Stimulated activated CD4-positive, alpha-beta T cell treated with anti-CD3 and anti-CD28 coated beads, TNF-alpha, amount 100 ng/mL, for 1 hour (primary cell): ENCODE results near the gene WNK4.

ENCODE experiments used
- DNase-seq, 3 donors: peaks; one replicate each; pipeline ENCODE4 v3.0.0-alpha.2; 2020; ENCODE audit warnings: low read depth in 3 of 3, low spot score in 1 of 3

Gene WNK4

GRCh38 chr17:42833767-42834422 lies 53.5 kb downstream of the WNK4 start:
- no peak for DNase-seq

- DNase-seq: no peak
These were observed 55.3 kb downstream of the WNK4 start for GRCh38 chr17:42835732-42836131.

DNA sequence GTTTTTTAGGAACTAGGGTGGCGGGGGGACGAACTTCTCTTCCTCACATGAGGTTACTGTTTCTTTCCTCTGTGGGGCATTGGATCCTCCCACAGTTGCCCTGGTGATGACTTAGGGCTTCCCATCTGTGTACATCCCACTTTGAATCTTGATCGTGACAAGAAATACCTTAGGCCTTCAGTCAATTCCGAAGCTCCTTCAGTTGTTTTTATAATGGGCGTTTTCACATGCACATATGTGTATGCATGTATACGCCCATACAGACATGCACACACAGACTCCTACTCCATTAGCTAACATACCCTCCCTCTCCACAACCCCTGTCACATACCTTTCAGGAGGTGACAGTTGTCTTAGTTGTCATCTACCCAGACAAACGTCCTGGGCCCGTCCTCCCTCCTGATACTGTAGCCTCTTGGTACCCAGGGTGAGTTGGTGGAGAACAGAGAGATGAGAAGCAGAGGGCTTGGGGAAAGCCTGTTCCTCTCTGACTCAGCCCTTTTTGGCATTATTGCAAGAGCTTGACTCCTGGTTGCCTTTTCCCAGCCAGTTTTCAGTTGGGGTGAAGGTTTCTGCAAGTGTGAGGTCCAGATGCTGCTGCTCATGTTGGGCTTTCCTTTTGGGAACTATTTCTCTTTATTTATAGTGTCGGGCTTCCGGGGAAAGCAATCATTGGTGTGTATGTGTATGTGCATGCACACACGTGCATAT lies 61.7 kb downstream of the WNK4 start:
- no peak for DNase-seq

DNA sequence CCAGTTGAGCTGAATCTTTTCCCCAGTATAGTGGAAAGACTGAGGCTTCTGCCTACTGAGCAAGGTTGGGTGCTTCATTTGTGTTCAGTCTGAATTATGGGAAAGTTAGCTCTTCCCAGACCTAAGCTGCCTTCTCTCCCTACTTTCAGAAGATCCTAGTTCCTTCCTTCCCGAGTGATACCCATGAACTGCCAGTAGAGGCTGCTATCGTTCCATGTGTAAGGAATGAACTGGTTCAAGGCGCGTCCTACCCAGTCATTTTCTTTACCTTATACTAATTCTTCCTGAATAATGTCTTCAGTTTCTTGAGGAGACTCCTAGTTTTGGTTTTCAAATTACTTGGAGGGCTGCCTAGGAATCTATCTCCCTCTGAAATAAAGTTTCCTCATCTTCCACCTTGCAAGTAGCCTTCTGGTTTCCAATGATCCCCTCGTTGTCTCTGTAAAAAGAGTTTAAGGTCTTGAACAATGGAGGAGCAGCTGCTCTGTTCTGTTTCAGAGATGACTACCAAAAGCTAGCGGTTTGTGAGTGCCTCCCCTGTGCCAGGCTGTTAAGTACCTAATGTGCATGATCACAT lies 63.0 kb downstream of the WNK4 start:
- DNase-seq: no peak

DNA sequence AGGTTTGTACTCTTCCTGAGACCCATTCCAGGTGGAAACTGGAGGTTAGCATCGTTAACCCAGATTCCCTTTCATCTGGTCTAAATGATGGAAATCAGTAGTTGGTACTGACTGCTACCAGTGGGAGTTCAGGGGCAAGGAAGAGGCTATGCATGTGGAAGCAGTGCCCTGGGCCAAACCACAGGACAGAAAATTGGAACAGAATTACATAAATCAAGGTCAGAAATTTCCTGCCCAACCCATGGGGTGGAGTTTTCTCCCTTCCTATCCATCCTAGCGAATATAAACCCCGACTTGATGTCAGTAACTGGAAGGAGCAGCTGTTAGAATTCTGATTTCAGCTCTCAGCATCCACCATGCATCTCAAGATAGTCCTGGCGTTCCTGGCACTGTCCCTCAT lies 63.9 kb downstream of the WNK4 start, which contains the start of gene AOC2:
Gene AOC2, plus strand, starts transcription at position 310 of the 400 bp plus-strand sequence. Its CDS starts 47 bp downstream, at position 357.
- DNase-seq: no peak

GRCh38 chr17:42844761-42845555 lies 64.5 kb downstream of the WNK4 start:
- no peak for DNase-seq

- no peak for DNase-seq
These were observed 65.1 kb downstream of the WNK4 start for GRCh38 chr17:42845556-42845917.

DNA sequence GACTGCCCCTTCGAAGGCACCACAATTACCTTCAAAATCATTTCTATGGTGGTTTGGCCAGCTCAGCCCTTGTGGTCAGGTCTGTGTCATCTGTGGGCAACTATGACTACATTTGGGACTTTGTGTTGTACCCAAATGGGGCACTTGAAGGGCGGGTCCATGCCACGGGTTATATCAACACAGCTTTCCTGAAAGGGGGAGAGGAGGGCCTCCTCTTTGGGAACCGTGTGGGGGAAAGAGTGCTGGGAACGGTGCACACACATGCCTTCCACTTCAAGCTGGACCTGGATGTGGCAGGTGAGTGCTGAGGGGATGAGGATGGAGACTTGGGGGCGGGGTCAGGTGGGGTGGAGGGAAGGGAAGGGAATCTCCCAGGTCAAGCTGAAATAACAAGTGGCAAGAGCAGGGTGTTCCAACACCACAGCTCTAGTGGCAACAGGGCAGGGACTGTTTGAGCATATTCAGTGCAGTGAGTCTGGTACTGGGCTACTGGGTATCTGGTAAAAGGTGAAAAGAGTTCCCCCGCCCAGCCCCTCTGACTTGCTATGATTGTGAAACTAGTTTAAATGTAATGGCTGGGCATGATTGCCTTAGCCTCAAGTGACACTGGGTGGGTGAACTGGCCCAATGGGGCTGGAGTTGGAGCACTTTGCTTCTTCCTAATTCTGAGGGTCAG lies 65.6 kb downstream of the WNK4 start:
- no peak for DNase-seq
